Liver (tissue), 2 donors: ENCODE results near the gene C1QA.

Source experiments
- CTCF ChIP-seq: fragments of 150-350 bp; IDR thresholded peaks from 2 replicates; pipeline ENCODE4 v1.5.1; 2017; ENCODE audit warnings: improper control_type of control experiment, low read depth, low read length; ENCODE audit not compliant: missing input control
- MAX ChIP-seq: IDR thresholded peaks from 2 replicates; pipeline ENCODE4 v1.6.1; 2016; ENCODE audit warnings: antibody characterized with exemption
- YY1 ChIP-seq: IDR thresholded peaks from 2 replicates; pipeline ENCODE4 v1.6.1; 2016; ENCODE audit warnings: antibody characterized with exemption, mild to moderate bottlenecking
- donor health status: healthy.

- no peak for TF ChIP-seq CTCF
- no peak for TF ChIP-seq YY1
- no peak for TF ChIP-seq MAX
These were observed 28.1 kb upstream of the C1QA start for GRCh38 chr1:22608361-22608760.
